Psoas muscle (tissue), 8 donors: Measurements from ENCODE around the gene PHAX. TPM values are rescaled to one million over a fixed set of nuclear protein-coding genes. Genes with fewer than 3 reads are reported as not detected.

Source experiments
- ATAC-seq, 4 donors: fragments of 200-7000 bp; cut with Tn5 transposase; one replicate each; pipeline ENCODE4 v1.9.1; 2020; ENCODE audit warnings: moderate library complexity in 3 of 4, mild to moderate bottlenecking in 2 of 4
- DNase-seq, 2 donors: peaks; one replicate each; pipeline ENCODE4 v3.0.0-alpha.2; 2020
- H3K27ac ChIP-seq: fragments of 200-600 bp; one replicate; pipeline ENCODE4 v1.8.0; 2022
- H3K27me3 ChIP-seq, 3 donors: fragments of 200-600 bp in 1 of 3; one replicate each; pipeline versions ENCODE4 v1.6.1 to v1.8.0; 2013 to 2022; ENCODE audit warnings: low read length in 2 of 3, mild to moderate bottlenecking in 2 of 3, moderate library complexity in 1 of 3; ENCODE audit not compliant: insufficient read depth in 3 of 3
- H3K36me3 ChIP-seq, 2 donors: fragments of 200-600 bp in 1 of 2; one replicate each; pipeline versions ENCODE4 v1.6.1 to v1.8.0; 2013 to 2022; ENCODE audit warnings: low read depth in 1 of 2, mild to moderate bottlenecking in 1 of 2, moderate library complexity in 1 of 2; ENCODE audit not compliant: insufficient read depth in 1 of 2
- H3K4me1 ChIP-seq: fragments of 200-600 bp; one replicate; pipeline ENCODE4 v1.8.0; 2022
- H3K4me3 ChIP-seq: fragments of 200-600 bp; one replicate; pipeline ENCODE4 v1.8.0; 2022; ENCODE audit warnings: mild to moderate bottlenecking
- H3K9me3 ChIP-seq: fragments of 200-600 bp; one replicate; pipeline ENCODE4 v1.8.0; 2022
- WGBS, 3 donors: extraction: QIAGEN DNeasy Blood & Tissue Kit; methylation state at CpG; one replicate each; pipeline versions ENCODE4 v1.1.6 to v1.1.7; 2013; 5-methylcytosine and 5-hydroxymethylcytosine counted together
- intact Hi-C, 2 donors: fragments of 100-400 bp; cut with DNase I; formaldehyde crosslinking; loops; one replicate each; pipeline versions ENCODE4 v1.11.0 to v1.14.2; 2022
- polyA plus RNA-seq, 3 donors: library from polyadenylated mRNA; stranded (reverse); fragments of 200-250 nt; gene quantifications; one replicate each; pipeline ENCODE4 v1.2.3, GENCODE V29; 2013
- total RNA-seq, 4 donors: library from RNA; stranded (reverse); fragmentation: NEBNext Ultra II Directional in 2 of 4; extraction: Animal tissue kit (Norgen Biotek cat#: 25700) in 2 of 4; gene quantifications; one replicate each; pipeline versions ENCODE4 v1.2.1 to v1.2.4, GENCODE V29; 2021 to 2023
- TF ChIP-seq, protein P1 (sequence below): fragments of 200-600 bp; IDR thresholded peaks from one replicate; pipeline ENCODE4 v1.8.0; 2022; ENCODE audit warnings: antibody characterized with exemption
- donor health status: healthy with polysubstance abuse.
- donor health status: DM: no; HTN: no; CAD: no; lungs with moderate emphysema.
- donor health status: Bipolar disorder and iron deficiency.
- donor health status: healthy.
- donor health status: DM: yes; HTN: yes; CAD: no.
- donor health status: DM: no; HTN: no; CAD: no.
- donor health status: DM: no; HTN: no; CAD: no.
- donor health status: DM: yes; HTN: yes; CAD: no.

The PHAX gene
- total and polyA plus RNA-seq, 7 donors: 25.6 to 53.0 (median 32.2) TPM

- Histone ChIP-seq H3K4me3 (no peak overlapping the region), H3K27ac (no peak overlapping the region), H3K36me3 (peaks cover 0 to 42% of the 10 kb centered on the region in 2 donors), H3K9me3 (no peaks in the 10 kb centered on the region), H3K27me3 (no peaks in the 10 kb centered on the region), H3K4me1 (no peaks in the 10 kb centered on the region)
- ATAC-seq (no peak), DNase-seq (no peak)
- 93 to 95% (median 94%) methylated on average over 11 of the region's 11 CpGs for WGBS, 3 donors
- TF ChIP-seq, protein P1, sequence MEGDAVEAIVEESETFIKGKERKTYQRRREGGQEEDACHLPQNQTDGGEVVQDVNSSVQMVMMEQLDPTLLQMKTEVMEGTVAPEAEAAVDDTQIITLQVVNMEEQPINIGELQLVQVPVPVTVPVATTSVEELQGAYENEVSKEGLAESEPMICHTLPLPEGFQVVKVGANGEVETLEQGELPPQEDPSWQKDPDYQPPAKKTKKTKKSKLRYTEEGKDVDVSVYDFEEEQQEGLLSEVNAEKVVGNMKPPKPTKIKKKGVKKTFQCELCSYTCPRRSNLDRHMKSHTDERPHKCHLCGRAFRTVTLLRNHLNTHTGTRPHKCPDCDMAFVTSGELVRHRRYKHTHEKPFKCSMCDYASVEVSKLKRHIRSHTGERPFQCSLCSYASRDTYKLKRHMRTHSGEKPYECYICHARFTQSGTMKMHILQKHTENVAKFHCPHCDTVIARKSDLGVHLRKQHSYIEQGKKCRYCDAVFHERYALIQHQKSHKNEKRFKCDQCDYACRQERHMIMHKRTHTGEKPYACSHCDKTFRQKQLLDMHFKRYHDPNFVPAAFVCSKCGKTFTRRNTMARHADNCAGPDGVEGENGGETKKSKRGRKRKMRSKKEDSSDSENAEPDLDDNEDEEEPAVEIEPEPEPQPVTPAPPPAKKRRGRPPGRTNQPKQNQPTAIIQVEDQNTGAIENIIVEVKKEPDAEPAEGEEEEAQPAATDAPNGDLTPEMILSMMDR: no peak
- intact Hi-C loops: no loop called here
Measured at GRCh38 chr5:126628102-126628501, 27.4 kb downstream of the PHAX start.

DNA sequence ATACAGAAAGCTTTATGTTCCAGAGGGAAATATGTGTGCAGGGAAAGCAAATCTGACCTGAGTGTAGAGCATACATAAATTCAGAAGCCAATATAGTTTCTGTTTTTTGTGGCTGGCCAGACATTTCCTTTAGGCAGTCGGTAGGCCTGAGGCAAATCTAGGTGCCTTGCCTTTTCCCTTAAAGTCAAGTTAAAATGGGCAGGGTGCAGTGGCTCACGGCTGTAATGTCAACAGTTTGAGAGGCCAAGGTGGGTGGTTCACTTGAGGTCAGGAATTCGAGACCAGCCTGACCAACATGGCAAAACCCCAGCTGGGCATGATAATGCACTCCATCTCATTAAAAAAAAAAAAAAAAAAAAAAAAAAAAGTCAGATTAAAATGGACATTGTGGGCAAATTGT lies 31.2 kb downstream of the PHAX start:
- intact Hi-C loops: no loop called here
- no peaks in the 10 kb centered on the region for H3K4me1 ChIP-seq
- 38 to 64% (median 40%) methylated on average over 3 of the region's 3 CpGs for WGBS, 3 donors
- no peak overlapping the region for H3K4me3 ChIP-seq
- DNase-seq (no peak), ATAC-seq (no peak)
- no peak overlapping the region for H3K27ac ChIP-seq
- no peaks in the 10 kb centered on the region for H3K27me3 ChIP-seq
- no peaks in the 10 kb centered on the region for H3K9me3 ChIP-seq
- TF ChIP-seq, protein P1: no peak
- H3K36me3 ChIP-seq: peaks cover 0 to 13% of the 10 kb centered on the region in 2 donors

DNA sequence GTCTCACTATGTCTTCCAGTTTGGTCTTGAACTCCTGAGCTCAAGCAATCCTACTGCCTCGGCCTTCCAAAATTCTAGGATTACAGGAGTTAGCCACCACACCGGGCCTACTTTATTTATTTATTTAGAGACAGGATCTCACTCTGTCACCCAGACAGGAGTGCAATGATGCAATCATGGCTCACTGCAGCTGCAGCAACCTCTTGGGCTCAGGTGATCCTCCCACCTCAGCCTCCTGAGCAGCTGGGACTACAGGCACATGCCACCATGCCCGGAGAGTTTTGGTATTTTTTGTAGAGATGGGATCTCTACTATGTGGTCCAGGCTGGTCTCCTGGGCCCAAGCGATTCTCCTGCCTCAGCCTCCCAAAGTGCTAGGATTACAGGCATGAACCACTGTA lies 32.8 kb downstream of the PHAX start:
- TF ChIP-seq, protein P1: no peak
- intact Hi-C loops: no loop called here
- ATAC-seq: no peak
- no peaks in the 10 kb centered on the region for H3K9me3 ChIP-seq
- no peak overlapping the region for H3K27ac ChIP-seq
- no peaks in the 10 kb centered on the region for H3K36me3 ChIP-seq
- 85 to 93% (median 88%) methylated on average over 4 of the region's 4 CpGs for WGBS, 3 donors
- no peaks in the 10 kb centered on the region for H3K4me1 ChIP-seq
- no peak for DNase-seq
- H3K27me3 ChIP-seq: no peaks in the 10 kb centered on the region
- H3K4me3 ChIP-seq: no peak overlapping the region

DNA sequence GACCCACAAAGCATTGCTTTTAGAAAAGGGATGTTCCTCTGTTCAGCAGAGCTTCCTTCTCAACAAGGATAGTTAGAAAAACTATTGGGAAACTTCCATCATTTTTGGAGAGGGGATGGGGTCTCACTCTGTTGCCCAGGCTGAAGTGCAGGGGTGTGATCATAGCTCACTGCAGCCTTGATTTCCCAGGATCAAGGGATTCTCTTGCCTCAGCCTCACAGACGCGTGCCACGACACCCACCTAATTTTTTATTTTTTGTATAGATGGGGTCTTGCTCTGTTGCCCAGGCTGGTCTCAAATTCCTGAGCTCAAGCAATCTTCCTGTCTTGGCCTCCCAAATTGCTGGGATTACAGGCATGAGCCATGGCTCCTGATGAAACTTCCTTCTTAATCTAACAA lies 34.8 kb downstream of the PHAX start:
- 81 to 93% (median 85%) methylated on average over 3 of the region's 3 CpGs for WGBS, 3 donors
- TF ChIP-seq, protein P1: no peak
- Histone ChIP-seq H3K9me3 (no peaks in the 10 kb centered on the region), H3K27me3 (no peaks in the 10 kb centered on the region), H3K4me1 (no peaks in the 10 kb centered on the region), H3K4me3 (no peak overlapping the region), H3K27ac (no peak overlapping the region), H3K36me3 (no peaks in the 10 kb centered on the region)
- intact Hi-C loops: no loop called here
- ATAC-seq (no peak), DNase-seq (no peak)

- intact Hi-C loops: no loop called here
- ATAC-seq (no peak), DNase-seq (no peak)
- Histone ChIP-seq H3K4me3 (no peak overlapping the region), H3K27ac (no peak overlapping the region), H3K27me3 (no peaks in the 10 kb centered on the region), H3K36me3 (no peaks in the 10 kb centered on the region), H3K4me1 (no peaks in the 10 kb centered on the region), H3K9me3 (no peaks in the 10 kb centered on the region)
- TF ChIP-seq, protein P1: no peak
- 87 to 93% (median 89%) methylated on average over 1 of the region's 1 CpG for WGBS, 3 donors
Measured at GRCh38 chr5:126636956-126637355, 36.2 kb downstream of the PHAX start.
